GM18507 (cell line): ENCODE data around the gene PEPD.

Experiments
- DNase-seq: peaks from one replicate; pipeline ENCODE4 v3.0.0; 2011; ENCODE audit warnings: low read depth; ENCODE audit not compliant: insufficient read length; ENCODE audit errors: extremely low spot score
- FAIRE-seq: peaks from 2 replicates; lab custom pipeline; 2011; peaks lifted over from hg19 to GRCh38; lab: Jason Lieb, UNC

PEPD gene

DNA sequence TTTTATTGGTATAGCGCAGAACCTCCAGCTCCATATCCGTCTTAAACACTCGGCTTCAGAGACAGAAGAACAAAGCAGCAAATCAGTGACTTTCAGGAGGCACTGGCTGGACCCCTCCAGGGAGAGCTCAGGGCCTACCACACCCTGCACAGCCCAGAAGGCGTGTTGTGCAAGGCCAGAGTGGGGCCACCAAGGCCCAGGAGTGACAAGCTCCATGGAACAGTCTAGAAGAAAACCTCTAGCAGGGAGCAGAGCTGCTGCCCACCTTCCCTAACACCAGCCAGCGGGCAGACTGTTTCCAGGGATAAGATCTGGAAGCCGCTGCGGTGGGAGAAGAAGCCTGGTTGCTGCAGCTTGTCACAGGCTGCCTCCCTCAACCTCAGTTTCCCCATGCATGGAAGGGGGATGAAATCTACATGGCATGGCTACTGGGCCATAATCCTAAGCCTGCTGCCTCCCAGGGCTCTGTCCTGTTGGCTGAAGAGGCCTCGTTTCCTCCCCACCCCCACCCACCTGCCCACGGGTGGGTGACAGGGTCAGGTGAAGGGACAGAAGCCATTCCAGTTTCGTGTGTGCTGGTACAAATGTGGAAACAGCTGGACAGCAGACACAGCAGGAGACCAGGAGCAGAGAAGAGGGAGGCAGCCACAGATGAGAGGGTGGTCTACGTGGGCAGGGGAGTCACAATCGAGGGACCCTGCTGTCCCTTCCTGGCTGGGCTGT lies 57.4 kb downstream of the PEPD start:
- DNase-seq: no peak

DNA sequence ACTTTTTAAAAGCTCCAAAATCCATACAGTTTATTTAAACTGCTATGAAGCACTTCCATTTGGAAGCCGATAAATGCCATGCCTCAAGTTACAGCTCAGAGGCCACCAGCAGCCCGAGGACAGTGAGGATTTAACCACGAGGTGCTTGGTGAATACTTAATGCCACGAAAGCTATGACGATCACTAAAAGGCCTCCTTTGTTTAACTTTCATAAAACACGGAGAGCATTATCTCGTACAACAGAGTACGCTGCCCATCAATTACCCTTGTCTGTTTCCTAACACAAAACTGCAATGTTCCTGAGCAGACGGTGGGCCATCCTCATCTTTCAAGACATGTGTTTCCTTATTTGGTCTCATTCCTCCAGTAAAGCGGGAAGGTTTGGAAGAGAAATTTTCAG lies 58.4 kb downstream of the PEPD start:
- DNase-seq (no peak), FAIRE-seq (no peak)

More for the DNA sequence above, 57.4 kb downstream of the PEPD start:
- FAIRE-seq: no peak

DNA sequence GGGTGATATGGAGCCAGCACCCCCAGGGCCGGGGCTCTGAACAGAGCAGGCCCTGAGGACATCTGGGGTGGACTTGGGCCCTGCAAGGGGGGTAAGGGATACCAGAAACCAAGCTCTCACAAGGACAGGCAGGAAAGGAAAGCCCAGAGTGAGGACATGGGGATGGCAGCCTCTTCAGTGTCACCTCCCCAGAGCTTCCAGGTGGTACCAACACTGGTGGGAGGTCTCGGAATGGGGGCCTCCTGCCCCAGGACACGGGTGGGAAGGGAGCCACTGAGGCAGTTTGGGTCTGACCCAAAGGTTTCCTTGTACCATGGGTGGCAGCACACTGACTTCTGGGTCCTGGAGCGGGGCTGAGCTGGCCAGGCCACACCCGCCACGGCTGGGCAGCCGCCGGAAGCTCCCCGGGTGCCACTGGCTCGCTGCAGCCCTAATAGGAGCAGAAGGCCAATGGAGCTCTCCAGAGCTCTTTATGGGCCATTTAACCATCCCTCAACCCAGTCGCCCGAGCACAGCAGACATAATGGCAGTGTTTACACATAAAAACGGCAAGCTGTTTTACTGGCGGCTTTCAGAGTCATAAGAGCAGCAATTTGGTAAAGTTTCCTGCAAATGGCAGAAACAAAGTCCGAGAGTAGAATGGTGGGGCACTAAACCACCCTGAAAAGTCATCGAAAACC lies 59.3 kb downstream of the PEPD start:
- no peak for DNase-seq
- FAIRE-seq: no peak

DNA sequence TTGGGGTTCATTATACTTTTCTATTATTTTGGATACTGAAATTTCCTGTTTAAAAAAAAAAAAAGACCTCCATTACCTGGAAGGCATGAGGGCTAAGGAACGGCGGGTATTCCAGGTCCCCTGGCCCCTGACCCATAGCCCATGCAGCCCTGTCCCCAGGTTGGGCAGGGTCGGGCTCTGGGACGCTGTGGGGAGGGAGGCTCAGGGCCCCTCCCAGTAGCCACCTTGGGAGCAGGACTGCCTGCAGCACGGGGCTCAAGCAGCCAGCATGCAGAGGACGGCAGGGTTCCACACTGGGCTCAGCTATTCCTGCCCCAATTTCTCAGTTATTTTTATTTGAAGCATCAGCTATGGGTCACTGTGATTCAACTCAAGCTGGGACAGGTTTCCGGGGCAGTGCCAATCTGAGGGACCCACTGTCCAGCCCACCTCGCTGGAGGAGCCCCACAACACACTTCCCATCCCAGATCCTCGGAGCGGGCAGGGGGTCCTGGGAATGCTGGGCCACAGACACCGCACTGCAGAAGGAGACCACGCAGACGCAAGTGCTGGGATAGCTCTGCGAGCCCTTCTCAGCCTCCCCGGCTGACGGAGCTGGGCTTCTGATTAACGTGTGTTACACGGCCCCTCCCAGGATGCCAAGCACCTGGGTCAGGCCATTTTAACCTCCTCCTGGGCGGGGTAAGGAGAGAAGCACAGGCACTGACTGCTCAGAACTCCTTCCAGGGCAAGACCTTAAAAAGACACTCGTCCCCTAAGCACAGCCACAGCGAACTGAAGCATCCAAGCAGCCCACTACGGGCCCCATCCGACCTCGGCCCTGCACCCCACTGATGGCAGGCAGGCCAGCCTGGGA lies 60.1 kb downstream of the PEPD start:
- FAIRE-seq: no peak
- no peak for DNase-seq

DNA sequence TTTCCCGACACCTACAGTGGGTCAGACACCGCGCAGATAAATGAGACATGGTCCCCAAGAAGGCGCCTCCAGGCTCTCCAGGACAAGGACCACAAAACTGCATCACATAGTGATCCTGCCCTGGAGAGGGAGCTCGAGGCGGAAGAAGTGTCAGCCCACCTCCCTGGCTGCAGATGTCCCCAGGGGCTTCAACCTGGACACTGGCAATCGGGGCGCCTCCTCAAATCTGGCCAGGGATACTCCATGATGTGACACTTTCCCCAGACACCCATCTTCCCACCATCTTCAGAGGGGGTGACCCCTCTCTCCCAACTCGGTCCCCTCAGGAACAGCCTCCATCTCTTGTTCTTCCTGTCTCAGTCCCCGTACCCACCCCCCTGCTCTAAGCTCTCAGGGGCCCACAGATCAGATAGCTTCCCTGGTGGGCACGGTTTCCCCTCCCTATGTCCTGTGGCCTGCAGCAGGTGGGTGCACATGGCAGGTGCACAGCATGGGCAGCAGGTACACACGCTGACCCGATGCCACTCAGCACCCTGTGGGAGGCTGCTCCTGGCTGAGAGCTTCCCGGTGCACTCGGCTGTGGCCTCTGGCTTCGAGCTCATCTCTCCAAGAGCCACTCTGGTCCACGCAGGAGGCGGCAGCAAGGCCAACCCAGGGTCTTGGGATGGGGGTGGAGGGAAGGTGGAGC lies 61.2 kb downstream of the PEPD start:
- no peak for DNase-seq
- no peak for FAIRE-seq

DNA sequence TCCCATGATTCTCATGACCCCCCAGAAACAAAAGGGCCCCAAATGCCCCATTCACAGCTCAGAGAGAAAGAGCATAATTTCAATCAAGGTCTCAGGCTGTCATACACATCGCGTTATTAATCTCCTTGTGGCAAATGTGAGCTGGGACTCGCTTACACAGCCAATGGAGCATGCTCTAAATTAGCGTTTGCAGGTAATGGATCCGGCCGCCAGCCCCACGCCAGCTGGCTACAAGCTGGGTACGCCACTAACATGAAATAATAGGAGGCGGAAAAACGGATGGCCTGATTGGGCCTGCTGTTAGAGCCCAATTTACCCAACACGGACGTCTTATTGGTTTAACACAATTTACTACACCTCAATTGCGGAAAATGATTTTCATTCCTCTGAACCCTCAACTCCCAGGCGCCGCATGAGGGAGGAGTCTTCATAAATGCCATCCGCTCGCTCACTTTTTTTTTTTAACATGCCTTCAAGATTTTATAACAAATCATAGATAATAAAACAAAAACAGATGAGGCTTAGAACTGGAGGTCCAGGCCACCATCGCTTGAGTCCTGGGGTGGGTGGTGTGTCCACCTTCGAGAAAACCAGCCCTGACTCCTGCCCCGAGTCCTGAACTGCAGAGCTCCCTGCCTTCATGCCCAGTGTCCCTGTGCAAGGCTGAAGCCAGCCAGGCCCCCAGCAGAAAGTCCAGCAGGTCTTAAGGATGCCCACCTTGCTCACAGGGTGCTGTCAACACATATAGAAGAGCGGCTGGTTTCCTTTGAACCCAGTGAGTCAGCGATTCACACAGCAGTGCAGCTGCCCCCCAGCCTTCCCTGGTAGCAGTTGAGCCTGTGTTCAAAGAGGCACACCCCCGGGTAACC lies 62.1 kb downstream of the PEPD start:
- no peak for FAIRE-seq
- no peak for DNase-seq

DNA sequence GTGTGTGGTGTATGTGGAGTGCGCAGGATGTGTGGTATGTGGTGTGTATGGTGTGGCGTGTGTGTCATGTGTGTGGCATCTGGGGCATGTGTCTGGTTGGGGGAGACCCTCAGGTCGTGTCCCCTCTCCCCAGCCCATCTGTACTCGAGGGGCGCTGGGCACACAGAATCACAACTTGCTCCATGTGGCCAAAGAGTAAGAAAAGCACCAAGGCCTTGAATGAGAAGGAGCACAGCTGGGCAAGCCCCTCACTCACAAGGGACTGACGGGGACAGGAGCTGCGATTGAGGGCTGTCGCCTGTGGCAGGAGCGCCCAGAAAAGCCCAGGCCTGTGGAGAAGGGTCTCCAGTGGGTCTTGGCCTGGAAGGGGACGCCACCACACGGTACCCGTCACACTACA lies 62.8 kb downstream of the PEPD start:
- DNase-seq (no peak), FAIRE-seq (no peak)

DNA sequence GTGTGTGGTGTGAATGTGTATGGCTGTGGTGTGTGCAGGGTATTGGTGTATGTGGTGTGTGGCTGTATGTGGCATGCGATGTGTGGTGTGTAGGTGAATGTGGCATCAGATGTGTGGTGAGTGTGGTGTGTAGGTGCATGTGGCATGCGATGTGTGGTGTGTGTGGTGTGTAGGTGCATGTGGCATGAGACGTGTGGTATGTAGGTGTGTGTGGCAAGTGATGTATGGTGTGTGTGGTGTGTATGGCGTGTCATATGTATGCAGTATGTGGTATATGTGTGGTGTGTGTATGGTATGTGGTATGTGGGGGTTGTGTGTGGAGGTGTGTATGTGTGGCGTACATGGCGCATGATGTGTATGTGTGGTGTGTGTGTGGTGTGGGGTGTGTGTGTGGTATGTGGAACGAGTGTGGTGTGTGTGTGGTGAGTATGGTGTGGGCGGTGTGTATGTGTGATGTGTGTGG lies 63.4 kb downstream of the PEPD start:
- no peak for FAIRE-seq
- DNase-seq: no peak

DNA sequence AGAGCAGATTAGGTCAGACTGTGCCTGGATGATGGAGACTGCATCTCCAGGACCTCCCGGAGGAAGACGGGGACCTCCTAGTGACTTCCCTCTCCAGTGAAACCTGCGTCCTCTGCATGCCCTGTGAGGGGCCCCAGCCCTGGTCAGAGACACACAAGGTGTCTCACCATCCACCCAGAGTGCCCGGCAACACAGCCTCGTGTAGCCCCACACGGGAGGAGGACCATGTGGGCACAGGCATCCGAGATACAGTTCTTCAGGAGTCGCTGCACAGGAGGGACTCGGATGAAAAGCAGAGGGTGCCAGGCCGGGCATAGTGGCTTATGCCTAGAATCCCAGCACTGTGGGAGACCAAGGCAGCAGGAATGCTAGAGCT lies 64.8 kb downstream of the PEPD start:
- FAIRE-seq (no peak), DNase-seq (no peak)

DNA sequence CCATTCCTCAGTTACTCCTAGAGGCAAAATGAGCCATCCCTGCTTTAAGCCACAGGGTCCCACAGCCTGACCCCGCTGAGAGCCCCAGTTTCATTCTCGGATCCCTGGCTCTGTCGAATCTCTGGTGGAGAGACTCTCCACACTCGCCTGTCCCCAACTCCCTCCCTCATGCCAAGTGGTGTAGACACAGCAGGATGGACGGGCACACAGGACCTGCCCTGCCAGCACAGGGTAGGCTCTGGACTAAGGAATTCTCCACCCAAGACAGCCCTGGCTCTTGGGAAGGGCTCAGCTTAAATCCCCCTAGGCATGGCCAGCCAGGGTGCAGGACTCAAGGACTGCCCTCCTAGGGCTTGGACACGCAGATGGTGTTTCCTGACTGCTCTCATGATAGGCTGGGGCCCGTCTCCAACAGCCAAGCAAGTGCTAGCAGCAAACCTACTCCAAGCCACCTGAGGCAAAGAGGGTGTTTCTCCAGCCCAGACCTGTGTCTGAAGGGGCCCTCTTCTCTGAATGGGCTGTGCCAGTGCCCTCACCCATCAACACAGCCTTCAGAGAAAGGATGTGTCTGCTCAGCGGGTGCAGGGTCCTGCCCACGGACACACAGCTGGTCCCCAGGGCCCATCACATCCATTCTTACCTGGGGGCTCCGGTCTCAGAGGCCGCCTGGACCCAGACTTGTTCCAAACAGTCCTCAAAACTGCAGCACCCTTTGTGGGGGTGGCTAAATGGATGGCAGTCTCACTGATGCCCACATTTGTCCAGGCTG lies 65.3 kb downstream of the PEPD start:
- DNase-seq: no peak
- no peak for FAIRE-seq

DNA sequence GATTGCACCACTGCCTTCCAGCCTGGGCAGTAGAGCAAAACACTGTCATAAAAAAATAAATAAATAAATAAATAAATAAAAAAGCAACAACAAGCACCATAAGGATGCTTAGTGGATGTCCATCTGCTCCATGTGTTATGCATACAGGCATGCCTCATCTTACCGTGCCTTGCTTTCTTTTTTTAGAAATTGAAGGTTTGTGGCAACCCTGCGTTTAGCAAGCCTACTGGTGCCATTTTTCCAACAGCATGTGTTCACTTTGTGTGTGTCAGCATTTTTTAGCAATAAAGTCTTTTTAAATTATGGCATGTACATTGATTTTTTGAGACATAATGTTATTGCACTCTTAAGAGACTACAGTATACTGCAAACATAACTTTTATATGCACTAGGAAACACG lies 68.3 kb downstream of the PEPD start:
- DNase-seq: no peak
- no peak for FAIRE-seq

DNA sequence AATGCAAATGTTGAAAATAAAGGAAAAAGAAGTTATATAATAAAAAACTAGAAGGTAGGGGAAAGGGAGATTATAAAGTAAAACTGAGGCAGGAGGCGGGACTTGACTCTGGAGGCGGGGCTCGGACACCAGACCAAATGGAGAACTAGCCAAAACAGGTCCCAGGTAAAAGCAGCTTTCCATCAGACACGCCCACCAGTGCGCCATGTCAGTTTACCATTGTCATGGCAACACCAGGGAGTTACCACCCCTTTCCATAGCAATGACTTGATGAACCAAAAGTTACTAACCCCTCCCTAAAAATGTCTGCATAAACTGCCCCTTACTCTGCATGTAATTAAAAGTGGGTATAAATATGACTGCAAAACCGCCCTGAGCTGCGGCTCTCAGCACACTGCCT lies 70.9 kb downstream of the PEPD start:
- FAIRE-seq (no peak), DNase-seq (no peak)

DNA sequence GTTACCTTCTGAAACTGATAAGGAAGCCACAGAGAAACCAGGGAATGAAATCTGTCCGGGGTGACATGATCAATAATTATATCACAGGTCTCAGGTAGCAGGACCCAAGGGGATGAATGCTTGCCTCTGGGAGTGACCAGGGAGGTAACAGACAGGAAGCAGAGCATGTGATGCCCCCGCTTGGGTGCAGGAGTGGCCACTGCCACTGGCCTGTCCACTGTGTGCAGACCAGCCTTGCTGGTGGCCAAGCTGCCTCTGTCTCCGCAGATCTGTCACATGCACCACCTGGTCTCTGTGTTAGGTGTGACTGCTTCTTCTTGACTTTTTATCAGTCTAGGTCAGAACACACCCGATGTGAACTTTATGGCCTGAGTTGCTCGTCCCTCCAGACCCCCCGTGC lies 71.8 kb downstream of the PEPD start:
- no peak for DNase-seq
- FAIRE-seq: no peak

DNA sequence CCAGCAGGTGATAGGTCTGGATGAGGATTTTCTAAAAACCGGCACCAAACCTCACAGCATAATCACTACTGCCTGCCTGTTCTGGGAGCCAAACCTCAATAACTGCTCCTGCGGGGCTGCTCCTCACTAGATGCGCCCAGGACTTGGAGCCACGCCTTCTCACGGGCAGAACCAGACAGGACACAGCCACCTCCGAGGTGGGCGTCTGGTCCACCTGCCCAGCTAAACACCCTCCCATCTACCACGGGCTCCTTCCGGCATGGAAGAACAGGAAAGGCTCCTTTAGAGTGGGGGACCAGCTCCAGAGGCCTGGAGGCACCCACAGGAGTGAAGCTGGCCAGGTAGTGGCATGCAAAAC lies 73.5 kb downstream of the PEPD start:
- FAIRE-seq (no peak), DNase-seq (no peak)

DNA sequence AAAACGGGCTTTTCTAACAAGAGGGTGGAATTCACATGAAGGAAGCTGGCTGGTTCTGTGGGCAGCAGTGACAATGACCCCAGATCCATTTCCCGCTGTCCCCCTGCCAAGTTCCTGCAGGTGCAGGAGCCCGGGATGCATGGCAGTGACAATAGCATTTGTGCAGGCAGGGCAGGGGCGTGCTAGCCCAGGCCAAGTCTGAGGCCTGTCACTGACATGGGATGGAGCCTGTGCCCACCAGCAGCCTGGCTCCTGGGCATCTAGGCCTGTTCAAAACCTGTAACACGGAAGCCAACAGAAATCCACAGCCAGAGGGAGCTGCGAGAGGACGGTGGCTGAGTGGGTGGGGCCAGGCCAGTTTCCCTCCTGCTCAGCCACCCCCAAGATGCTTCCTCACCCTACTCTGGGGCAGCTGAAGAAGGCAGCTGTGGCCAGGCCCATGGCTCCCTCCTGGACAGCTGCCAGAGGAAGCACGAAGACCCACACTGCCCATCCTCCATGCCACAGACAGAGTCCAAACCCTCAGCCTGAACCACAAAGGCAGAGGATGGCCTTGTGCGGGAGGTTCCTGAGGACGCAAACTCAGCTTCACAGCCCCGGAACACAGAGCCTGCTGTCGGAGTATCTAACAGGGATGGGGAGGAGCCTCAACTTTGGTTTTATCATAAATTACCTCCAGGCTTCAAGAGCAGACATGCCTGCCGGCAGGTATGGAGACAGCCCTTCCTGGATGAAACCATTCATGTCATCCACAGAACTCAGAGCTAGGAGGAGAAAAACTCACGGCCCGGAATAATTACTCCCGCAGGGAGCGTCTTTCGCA lies 74.0 kb downstream of the PEPD start:
- FAIRE-seq: no peak
- no peak for DNase-seq

DNA sequence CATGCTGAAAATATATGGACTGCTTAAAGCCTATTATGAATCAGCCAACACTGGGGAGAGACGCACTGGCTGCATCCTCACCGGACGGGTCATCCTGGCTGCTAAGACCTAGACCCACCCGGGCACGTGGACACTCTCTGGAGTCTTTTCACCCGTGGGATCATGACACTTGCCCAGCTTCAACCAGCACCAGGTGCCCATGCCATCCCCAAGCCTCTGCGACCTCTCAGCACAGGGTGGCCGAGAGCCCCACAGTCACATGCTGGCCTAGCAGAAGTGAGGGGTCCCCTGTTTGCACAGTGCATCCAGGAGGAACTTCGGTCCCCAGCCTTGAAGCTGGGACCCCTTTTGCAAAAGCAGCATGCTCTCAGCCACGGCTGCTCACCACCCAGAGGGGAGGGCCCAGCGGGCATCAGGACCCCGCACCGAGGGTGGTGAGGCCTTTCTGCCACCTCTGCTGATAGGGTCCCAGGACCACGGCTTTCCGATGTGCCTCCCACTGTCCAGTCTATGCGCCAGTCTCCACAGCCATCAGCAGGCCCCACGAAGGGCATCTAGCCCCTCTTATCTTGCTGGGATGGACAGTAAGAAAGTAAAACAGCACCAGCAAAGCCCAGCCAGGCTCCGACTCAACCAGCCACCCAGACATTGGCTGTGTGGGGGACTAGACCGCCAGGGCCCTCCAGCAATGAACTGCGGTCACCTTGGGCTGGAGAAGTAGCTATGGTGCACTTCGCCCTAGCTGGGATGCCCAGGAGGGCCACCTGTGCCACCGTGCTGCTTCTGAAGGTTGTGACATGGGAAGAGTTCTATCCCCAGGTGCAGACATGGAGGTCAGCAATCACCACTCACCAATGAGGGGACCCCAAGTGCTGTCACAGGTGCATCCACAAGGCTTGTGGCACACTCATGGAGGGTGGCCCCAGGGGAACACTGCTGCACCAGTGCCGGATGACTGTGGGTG lies 75.0 kb downstream of the PEPD start:
- FAIRE-seq (no peak), DNase-seq (no peak)
